Sigmoid colon (tissue), 4 donors: ENCODE results near the gene TMEM204.

Source experiments
- POLR2A ChIP-seq, 2 donors: fragments of 450-650 bp; IDR thresholded peaks; one replicate each; pipeline ENCODE4 v1.6.1; 2016; ENCODE audit warnings: antibody characterized with exemption in 2 of 2, mild to moderate bottlenecking in 2 of 2, moderate library complexity in 2 of 2
- POLR2AphosphoS5 ChIP-seq, 4 donors: sonication (generic); formaldehyde crosslinking; IDR thresholded peaks; one replicate each; pipeline ENCODE4 v1.6.1; 2017; ENCODE audit warnings: antibody characterized with exemption in 4 of 4
- TF ChIP-seq, protein P1 (sequence below), 4 experiments: fragments of 450-650 bp in 3 of 4; fragments of 200-600 bp in 1 of 4; IDR thresholded peaks; one replicate each; pipeline ENCODE4 v1.5.1; 2016 to 2019; ENCODE audit warnings: antibody characterized with exemption in 4 of 4, mild to moderate bottlenecking in 3 of 4, moderate library complexity in 2 of 4

DNA sequence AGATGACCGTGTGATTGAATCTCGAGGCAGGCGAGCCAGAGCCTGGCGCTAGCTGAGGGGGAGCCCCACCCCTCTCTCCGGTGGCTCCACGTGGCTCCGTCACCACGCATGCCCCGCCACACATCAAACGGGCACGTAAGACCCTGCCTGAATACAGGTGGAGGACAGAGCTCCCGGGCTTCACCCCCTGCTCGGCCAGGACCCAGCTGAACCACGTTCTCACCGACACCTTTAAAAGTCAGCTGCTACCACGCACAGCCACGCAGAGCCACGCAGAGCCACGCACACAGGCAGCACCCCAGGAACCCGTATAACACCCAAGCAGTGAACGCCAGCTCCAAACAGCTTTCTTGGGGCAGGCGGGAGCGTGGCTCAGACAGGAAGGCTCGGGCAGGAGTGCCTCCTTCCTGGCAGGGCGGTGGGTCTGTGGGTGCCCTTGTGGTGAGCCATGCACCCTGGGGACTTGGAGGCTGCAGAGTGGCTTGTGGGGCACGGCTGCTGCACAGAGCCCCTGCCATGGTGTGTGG, 4.4 kb downstream of the TMEM204 start:
- TF ChIP-seq POLR2AphosphoS5 (IDR thresholded peaks at IDR 0.05) (no peak), POLR2A (IDR thresholded peaks at IDR 0.05) (no peak)
- TF ChIP-seq, protein P1, sequence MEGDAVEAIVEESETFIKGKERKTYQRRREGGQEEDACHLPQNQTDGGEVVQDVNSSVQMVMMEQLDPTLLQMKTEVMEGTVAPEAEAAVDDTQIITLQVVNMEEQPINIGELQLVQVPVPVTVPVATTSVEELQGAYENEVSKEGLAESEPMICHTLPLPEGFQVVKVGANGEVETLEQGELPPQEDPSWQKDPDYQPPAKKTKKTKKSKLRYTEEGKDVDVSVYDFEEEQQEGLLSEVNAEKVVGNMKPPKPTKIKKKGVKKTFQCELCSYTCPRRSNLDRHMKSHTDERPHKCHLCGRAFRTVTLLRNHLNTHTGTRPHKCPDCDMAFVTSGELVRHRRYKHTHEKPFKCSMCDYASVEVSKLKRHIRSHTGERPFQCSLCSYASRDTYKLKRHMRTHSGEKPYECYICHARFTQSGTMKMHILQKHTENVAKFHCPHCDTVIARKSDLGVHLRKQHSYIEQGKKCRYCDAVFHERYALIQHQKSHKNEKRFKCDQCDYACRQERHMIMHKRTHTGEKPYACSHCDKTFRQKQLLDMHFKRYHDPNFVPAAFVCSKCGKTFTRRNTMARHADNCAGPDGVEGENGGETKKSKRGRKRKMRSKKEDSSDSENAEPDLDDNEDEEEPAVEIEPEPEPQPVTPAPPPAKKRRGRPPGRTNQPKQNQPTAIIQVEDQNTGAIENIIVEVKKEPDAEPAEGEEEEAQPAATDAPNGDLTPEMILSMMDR (IDR thresholded peaks at IDR 0.05): no peak
